Activated gamma-delta T cell treated with anti-CD3 and anti-CD28 coated beads, Interleukin-2, amount 50 U/mL, for 16 hours (primary cell): ENCODE results near the gene KRT25.
A peak's percentile ranks its signal among the peaks of the same experiment; 100 is the strongest.

Source experiments
- DNase-seq: peaks from one replicate; pipeline ENCODE4 v3.0.0-alpha.2; 2020; ENCODE audit warnings: low read depth

KRT25 gene

GRCh38 chr17:40755231-40755630 is at the start of gene KRT25:
Gene KRT25 (minus strand): TSS chr17:40755331. CDS start chr17:40755271, 60 bp downstream.
- no peak for DNase-seq

- DNase-seq, result peak; percentile 63
Measured at GRCh38 chr17:40803617-40804082, 48.5 kb upstream of the KRT25 start.

- DNase-seq, result no peak
Measured at GRCh38 chr17:40801157-40801556, 46.0 kb upstream of the KRT25 start.

- DNase-seq, result no peak
Measured at GRCh38 chr17:40800381-40800780, 45.2 kb upstream of the KRT25 start.

- no peak for DNase-seq
Measured at GRCh38 chr17:40799859-40800258, 44.7 kb upstream of the KRT25 start, which contains the start of gene KRT28. Gene KRT28 (minus strand): TSS chr17:40799959. CDS start chr17:40799893, 66 bp downstream.

- DNase-seq, result no peak
Measured at GRCh38 chr17:40796846-40797245, 41.7 kb upstream of the KRT25 start.

- DNase-seq, result no peak
Measured at GRCh38 chr17:40795019-40795667, 40.0 kb upstream of the KRT25 start.

GRCh38 chr17:40794466-40794865 is 39.3 kb upstream of the KRT25 start:
- no peak for DNase-seq

GRCh38 chr17:40793832-40794231 is 38.7 kb upstream of the KRT25 start:
- no peak for DNase-seq

- no peak for DNase-seq
Measured at GRCh38 chr17:40791787-40792436, 36.8 kb upstream of the KRT25 start.

GRCh38 chr17:40791111-40791510 is 36.0 kb upstream of the KRT25 start:
- no peak for DNase-seq

GRCh38 chr17:40782450-40782849 is 27.3 kb upstream of the KRT25 start, which contains the start of gene KRT27:
Gene KRT27 (minus strand): TSS chr17:40782550. CDS start chr17:40782493, 57 bp downstream.
- no peak for DNase-seq

- no peak for DNase-seq
Measured at GRCh38 chr17:40779181-40779909, 24.2 kb upstream of the KRT25 start.

- no peak for DNase-seq
Measured at GRCh38 chr17:40778461-40778860, 23.3 kb upstream of the KRT25 start.

- no peak for DNase-seq
Measured at GRCh38 chr17:40777971-40778370, 22.8 kb upstream of the KRT25 start.

- no peak for DNase-seq
Measured at GRCh38 chr17:40777459-40777858, 22.3 kb upstream of the KRT25 start.

GRCh38 chr17:40775945-40776344 is 20.8 kb upstream of the KRT25 start:
- no peak for DNase-seq

- no peak for DNase-seq
Measured at GRCh38 chr17:40772101-40772500, 17.0 kb upstream of the KRT25 start, which contains the start of gene KRT26. Gene KRT26 (minus strand): TSS chr17:40772201. CDS start chr17:40772113, 88 bp downstream.

- DNase-seq, result no peak
Measured at GRCh38 chr17:40765657-40766056, 10.5 kb upstream of the KRT25 start.

- no peak for DNase-seq
Measured at GRCh38 chr17:40763752-40764151, 8.6 kb upstream of the KRT25 start.

- no peak for DNase-seq
Measured at GRCh38 chr17:40760105-40761016, 5.2 kb upstream of the KRT25 start.

GRCh38 chr17:40753804-40754203 is 1.3 kb downstream of the KRT25 start:
- no peak for DNase-seq
